CD4-positive, alpha-beta T cell treated with Interleukin-2 at 100 ng/mL for 4 hours (primary cell): ENCODE measurements around the gene FNDC3A.
"Not testable (repeated sequence)": the region's sequence is repeated elsewhere in the genome, so short reads cannot be mapped to it uniquely, and the experiment has no call there.

Experiments used
- DNase-seq: peaks from one replicate; pipeline ENCODE4 v3.0.0-alpha.2; 2020; ENCODE audit warnings: low spot score

FNDC3A gene

DNA sequence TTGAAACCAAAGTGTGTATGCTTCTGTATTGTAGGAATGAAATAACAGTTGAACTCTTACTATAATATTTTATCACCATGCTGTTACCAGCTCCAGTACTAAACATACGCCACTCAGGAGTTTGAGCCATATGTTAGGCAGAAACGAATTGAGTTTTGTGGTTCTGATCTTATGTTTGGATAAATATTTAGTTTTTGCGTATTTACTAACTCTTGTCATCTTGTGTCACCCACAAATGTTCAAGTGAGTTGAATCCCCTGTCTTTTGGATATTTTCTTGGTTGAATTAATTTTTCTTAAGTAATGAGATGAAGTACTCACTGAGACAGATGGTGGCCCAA lies 1.5 kb downstream of the FNDC3A start:
- DNase-seq = no peak

DNA sequence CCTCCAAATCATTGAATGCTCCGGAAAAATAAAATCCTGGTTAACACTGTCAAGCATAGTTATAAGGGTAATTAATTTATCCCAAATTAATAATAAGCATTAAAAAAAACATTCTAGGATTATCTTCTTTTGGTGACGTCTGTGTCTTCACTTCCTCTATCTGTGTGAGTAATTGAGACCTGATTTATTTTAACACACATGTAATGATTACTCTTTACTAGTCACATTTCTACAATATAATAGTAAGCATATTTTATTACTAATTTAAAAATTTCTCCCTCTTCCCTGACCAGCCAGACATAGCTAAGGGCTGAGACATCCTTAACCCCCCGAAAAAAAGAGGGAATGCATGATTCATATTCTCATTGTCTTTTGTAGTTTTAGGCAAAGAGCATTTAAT lies 2.3 kb downstream of the FNDC3A start:
- no peak for DNase-seq

DNA sequence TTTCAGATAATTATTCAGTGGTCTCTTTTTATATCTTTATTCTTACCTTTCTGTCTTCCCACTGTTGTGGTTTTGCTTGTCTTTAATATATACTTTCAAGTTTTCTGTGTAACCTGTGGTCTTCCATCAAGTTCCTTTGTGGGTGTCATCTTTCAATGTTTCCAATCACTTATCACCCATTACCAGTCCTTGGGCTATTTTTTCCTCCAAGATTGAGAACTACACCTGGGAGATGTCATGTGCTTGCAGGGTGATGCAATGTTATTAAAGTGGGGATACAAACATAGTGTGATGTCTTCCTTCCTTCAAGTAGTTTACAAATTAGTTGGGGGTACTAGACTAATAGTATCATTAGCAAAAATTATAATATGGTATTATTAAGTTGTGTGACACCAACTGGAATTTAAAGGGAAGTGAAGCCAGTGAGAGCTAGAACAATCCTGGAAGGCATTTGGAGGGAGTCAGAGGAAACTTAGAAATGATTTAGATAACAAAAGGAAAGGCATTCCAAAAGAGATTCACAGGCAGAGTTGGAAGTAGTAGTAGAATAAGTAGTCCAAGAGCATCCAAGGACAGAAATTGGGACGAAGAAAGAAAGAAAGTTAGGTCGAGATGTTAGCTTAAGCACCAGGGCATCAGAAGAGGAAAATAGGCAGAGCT lies 3.4 kb downstream of the FNDC3A start:
- DNase-seq = no peak

DNA sequence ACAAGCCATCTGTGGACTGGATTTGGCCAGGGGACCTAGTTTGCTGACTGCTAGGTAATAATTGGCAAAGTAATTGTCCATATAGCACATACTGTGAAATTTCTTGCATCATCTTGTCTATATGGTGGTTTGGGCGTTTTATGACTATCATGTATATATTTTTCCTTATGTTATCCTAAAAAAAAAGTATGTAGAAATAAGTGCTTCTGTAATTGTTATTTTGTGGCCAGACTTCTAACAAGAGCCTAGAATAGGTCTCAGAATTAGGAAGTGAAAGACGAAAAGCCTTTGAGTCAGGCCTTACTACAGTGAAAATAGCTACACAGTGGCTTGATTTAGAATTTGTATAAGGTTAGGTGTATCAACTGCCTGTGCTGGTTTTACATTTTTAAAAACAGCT lies 4.2 kb downstream of the FNDC3A start:
- DNase-seq = no peak

DNA sequence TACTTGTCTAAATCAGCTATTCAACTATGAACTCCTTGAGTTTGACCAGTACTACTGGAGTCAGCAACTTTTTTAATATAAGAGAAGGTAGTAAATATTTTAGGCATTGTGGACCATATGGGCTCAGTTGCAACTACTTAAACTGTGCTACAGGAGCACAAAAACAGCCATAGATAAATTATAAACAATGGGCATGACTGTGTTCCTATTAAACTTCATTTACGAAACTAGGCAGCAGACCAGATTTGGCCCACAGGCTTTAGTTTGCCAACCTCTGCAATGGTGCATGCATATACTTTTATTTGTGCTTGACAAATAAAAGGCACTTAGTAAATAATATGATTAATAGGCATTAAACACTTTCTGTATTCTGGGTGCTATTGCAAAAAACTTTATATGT lies 7.6 kb downstream of the FNDC3A start:
- no peak for DNase-seq

DNA sequence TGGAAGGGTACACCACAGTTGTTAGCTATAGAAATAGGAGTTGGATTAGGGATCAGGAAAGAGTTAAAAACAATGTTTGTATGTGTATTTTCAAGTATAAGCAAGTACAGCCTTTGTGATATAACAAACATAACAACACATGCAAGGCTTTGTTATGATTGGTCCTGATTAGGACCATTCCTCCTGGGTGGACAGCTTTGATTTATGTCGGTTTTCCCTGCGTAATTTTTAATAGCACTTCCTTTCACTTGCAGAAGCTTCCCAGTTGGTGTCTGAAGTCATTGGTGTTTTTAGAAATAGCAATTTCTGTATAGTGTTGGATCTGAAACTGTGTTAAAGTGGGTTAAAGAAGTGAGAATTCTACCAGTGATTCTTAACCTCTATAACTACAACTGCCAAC lies 10.0 kb downstream of the FNDC3A start:
- DNase-seq = no peak

DNA sequence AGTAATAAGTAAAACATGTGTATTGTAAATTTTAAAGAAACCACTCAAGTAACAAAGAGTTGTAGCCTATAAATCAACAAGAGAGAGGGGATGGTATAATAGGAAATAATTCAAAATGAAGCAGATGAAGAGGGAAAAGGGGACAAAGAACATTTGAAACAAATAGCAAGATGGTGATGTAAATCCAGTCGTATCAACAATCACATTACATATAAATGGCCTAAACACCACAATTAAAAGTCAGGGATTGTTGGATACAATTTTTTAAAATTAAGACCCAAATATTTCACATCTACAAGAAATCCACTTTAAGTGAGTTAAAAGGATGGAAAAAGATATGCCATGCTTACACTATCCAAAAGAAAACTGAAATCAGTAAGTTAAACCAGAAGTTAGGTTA lies 15.2 kb downstream of the FNDC3A start:
- DNase-seq = no peak

DNA sequence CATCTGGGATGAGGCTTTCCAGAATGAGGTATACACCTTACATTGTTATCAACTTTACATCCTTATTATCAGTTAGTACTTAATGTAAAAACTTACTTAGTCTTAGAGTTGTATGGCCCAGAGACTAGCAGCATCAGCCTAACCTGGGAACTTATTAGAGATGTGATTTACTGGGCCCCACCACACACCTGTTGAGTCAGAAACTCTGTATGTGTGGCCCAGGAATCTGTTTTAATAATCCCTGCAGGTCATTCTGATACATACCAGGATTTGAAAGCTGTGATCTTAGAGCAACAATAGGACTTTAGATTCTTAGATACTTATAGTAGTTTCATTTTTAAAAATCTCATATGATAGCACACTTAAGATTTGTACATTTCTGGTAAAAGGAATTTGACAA lies 17.4 kb downstream of the FNDC3A start:
- DNase-seq = no peak

DNA sequence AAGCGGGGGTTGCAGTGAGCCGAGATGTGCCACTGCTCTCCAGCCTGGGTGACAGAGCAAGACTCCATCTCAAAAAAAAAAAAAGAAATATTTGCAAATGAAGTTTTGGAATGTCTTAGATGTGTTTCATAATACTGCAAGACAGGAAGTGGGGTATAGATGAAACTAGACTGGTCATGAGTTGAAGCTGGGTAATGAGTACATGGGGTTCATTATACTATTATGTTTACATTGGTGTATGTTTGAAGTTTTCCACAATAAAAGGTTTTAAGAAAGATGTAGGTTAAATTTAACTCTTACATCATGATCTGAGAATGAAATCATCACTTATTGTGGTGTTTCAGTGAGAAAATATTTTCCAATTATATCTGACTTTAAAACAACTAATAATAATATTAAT lies 19.0 kb downstream of the FNDC3A start:
- DNase-seq = no peak

DNA sequence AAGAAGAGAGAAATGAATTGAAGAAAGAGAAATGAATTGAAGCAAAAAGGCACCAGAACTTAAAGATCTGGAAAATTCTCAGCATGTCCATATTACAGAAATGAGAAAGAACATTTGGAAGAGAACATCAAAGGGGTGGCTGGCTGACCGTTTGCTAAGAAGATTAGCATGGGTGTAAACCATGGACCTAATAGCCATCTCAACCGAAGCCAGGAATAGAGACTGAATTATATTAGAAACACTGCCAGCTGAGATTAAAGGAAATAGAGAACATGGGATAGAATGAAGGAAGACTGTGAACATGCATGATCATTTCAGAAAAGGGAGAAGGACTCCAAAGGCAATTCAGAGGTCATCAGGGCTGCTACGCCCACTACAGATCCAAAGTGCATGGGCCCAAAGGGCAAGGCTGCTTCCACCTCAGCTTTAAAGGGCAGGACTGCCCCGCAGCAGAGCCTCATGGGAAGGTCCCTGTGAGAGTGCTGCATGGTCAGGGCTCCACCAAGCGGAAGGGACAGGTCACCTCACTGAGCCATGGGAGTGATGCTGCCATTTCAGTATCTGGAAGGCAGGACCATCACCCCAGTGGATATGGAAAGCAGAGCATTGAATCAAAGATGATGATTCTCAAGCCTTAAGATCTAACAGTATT lies 23.1 kb downstream of the FNDC3A start:
- no peak for DNase-seq

DNA sequence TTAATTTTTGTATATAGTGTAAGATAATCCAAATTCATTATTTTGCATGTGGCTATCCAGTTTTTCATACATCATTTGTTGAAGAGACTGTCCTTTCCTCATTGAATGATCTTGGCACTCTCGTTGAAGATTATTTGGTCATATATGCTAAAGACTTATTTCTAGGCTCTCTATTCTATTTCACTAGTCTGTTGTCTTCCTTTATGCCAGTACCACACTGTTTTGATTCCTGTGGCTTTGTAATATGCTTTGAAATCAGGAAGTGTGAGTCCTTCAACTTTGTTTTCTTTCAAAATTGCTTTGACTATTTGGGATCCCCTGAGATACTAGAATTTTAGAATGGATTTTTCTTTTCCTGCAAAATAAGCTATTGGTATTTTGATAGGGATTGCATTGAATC lies 24.5 kb downstream of the FNDC3A start:
- no peak for DNase-seq

DNA sequence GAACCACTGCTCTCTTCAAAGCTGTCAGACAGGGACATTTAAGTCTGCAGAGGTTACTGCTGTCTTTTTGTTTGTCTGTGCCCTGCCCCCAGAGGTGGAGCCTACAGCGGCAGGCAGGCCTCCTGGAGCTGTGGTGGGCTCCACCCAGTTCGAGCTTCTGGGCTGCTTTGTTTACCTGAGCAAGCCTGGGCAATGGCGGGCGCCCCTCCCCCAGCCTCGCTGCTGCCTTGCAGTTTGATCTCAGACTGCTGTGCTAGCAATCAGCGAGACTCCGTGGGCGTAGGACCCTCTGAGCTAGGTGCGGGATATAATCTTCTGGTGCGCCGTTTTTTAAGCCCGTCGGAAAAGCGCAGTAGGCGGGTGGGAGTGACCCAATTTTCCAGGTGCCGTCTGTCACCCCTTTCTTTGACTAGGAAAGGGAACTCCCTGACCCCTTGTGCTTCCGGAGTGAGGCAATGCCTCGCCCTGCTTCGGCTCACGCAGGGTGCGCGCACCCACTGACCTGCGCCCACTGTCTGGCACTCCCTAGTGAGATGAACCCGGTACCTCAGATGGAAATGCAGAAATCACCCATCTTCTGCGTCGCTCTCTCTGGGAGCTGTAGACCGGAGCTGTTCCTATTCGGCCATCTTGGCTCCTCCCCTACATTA lies 43.4 kb downstream of the FNDC3A start:
- not testable (repeated sequence) for DNase-seq

DNA sequence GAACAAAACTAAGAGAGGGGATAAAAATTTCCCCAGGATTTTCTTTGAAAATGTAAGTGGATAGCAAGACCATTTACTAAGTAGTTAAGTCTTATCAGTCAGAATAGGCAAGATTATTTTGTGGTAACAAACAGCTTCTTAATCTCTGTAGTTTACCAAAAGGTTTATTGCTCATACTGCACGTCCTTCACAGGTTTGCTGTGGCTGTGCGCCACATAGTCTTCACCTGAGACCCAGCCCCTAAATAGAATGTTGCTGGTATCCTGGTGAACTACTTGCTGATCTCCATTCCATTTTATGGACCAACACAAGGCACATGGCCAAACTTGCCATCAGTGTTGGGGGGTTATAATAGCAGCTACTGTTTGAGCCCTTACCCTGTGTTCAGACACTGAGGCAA lies 44.6 kb downstream of the FNDC3A start:
- no peak for DNase-seq

DNA sequence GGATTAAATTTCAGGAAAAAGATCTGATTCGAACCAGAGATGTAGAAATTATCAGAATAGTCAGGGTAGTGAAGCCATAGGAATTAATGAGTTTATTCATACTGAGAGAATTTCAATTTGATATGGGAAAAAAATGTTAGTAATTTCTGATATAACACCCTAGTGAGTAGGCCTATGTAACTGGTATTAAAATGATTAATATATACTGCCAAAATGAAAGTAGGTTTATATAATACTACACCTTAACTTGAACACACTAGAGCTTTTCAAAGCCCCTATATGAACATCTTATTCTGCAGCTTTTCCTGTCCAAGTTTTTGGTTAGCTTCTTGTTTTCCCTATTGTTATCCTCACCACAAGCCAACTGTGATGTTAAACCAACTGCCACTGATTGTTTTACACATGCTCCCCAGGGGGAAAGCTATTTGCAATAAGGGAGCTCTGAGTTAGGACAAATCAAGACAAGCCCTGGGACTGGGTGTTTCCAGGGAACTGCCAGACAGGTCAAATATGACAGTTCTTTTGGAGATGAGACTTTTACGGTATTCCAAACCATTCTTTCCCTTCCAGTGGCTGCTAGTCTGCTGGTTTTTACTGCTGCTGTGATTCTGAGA lies 45.3 kb downstream of the FNDC3A start:
- DNase-seq = no peak

DNA sequence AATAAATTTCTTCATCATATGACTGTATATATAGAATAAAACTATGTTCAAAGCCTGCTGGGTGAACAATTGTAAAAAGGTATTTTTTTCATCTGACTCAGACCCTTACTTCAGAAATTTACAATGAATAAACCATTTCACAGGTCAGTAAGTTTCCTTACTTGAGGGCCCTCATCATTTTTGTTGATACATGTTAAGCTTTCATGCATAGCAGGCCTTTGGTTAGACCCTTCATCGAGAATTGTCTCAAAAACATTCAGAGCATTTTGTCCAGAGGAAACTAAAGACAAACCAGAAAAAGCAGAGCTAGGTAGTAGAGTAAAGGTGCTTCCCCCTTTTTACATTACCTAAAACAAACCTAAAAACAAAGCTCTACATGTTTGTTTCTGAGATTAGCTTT lies 46.2 kb downstream of the FNDC3A start:
- DNase-seq = no peak

DNA sequence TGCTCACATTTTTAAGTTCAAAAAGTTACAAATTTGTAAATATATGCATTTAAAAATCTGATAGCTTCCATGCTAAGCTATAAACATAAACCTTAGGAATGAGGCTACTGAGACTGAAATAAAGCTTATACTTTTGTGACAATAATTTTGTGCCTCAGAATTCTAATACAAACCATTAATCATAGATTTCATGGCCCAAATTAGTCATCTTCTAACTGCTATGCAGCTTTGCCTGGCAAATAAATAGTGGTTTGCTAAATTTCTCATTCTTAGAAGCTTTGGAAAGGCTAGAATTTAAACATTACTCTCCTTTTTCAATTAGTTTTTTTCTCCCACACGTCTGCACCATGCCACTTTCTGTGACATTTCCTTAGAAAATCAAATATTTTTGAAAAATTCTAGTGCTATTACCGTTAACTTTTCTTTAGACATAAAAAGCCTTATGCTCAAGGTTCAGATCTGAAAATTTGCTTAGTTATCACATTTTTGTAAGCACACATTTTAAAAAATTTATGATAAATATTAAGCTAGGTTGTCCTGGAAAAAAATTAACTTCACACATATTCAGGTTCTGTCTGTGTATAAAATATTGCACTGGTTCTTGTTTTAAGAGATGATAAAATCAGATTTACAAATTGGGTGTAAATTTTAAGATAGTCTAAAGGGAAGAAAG lies 46.9 kb downstream of the FNDC3A start:
- DNase-seq = no peak

DNA sequence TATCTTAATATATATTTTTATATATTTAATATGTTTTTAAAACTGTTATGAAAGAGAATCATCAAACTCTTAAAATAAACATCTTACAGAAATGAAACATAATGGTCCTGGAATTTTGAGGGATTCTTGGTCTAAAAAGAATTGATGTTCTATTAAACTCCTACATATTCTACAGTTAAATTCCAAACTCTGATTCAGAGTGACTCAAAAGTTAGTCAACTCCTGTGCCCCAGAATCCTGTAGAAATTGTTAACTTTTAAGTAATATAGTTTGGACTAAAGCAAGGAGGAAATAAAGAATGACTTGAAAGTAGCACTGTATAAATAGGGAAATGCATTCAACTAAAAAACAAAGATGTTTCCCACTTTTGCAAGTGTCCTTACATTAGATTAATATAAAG lies 47.7 kb downstream of the FNDC3A start:
- no peak for DNase-seq

DNA sequence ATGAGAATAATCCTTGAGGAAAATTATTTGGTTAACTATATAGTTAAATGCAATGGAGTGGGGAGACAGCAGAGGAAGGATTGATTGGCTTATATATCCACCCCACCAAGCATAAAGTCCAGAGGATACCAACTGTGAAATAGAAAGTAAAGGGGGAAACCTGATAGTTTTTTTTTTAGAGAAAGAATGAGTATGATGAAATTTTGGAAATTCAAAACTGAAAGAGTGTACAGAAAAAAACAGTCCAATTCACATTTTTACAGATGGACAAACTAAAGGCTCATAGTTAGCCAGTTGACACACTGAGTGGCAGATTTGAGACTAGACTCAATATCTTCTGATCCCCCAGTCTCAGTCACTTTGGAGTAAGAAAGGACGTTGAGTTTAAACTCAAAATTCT lies 51.1 kb downstream of the FNDC3A start:
- DNase-seq = no peak

DNA sequence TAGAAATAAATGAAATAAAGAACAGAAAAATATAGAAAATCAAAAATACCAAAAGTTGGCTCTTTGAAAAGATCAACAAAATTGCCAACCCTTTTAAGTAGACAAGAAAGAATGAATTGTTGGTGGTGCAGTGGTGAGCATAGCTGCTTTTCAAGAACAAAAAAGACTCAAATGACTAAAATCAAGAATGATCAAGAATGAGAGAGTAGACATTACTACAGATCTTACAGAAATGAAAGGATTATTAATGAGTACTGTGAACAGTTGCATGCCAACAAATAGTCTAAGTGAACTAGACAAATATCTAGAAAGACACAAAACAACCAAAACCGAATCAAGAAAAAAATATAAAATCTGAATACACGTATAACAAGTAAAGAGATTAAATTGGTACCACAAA lies 53.9 kb downstream of the FNDC3A start:
- no peak for DNase-seq

DNA sequence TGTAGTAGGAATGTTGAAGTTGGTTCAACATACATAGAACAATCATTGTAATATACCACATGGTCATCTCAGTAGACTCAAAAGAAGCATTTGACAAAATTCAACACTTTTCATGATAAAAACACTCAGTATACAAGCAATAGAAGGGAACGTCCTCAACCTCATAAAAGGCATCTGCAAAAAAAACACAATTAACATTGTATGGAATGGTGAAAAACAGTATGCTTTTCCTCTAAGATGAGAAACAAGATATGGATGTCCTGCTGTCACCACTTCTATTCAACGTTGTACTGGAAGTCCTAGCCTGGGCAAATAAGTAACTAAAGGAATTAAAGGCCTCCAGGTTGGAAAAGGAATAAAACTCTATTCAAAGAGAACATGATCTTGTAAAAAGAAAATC lies 54.5 kb downstream of the FNDC3A start:
- no peak for DNase-seq

DNA sequence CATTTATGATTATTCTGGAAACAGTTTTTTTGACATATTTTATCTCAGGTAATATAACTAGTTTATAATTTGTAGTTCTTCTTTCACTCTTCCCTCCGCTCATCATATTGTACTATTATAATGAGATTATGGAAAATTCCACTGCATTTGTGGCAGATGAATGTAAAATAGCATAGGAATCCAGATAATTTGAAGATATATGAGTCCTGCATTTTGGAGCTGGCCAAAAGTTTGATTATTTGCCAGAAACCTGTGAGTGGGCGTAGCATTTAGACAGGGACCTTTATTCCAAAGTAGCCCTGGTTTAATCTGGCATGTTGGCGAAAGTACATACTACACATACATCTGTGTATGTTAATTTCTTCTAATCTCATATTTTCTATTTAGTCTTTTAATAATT lies 65.2 kb downstream of the FNDC3A start:
- DNase-seq = no peak

DNA sequence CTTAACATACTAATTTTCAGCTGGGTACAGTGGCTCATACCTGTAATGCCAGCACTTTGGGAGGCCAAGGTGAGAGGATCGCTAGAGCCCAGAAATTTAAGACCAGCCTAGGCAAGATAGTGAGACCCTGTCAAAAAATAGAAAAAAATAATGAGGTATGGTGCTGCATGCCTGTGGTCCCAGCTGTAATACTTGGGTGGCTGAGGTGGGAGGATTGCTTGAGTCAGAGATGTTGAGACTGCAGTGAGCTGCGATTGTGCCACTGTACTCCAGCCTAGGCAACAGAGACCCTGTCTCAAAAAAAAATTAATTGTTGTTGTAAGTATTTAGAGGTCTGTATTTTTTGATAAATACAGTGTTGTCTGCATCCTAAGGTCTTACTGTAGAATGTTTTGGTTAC lies 66.8 kb downstream of the FNDC3A start:
- DNase-seq = no peak

DNA sequence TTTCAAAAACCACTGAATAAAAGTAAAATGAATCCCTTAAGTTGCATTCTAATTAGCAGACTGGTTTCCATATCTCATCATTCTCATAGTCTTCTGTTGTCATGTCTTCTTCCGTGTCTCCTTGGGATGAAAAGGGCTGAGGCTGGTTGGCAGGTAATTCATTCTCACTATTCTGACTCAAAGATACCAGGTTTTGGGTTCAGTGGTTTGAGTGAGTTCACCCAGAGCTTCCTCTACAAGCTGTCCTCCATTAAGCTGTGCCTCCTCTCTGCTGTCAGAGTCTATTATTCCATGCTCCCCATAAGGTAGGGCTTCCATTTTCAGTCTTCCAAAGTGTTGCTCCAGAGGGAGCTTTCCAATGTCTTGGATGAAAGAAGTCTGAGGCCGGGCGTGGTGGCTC lies 68.3 kb downstream of the FNDC3A start:
- no peak for DNase-seq
